Transverse colon (tissue), 4 donors: Measurements from ENCODE around the gene MYD88. TPM values are rescaled to one million over a fixed set of nuclear protein-coding genes. Genes with fewer than 3 reads are reported as not detected.

Experiments
- DNase-seq: peaks from one replicate; pipeline ENCODE4 v3.0.0-alpha.2; 2019
- H3K27ac ChIP-seq, 4 donors: fragments of 200-600 bp; sonication (generic); 2 replicates each; pipeline ENCODE4 v1.5.1; 2016 to 2018; ENCODE audit warnings: inconsistent platforms in 4 of 4
- H3K27me3 ChIP-seq: fragments of 200-600 bp; sonication (generic); 2 replicates; pipeline ENCODE4 v1.5.1; 2017; ENCODE audit warnings: inconsistent platforms
- H3K36me3 ChIP-seq, 4 donors: fragments of 200-600 bp; sonication (generic); 2 replicates each; pipeline ENCODE4 v1.5.1; 2017 to 2019; ENCODE audit warnings: inconsistent platforms in 4 of 4
- H3K4me1 ChIP-seq, 4 donors: fragments of 200-600 bp; sonication (generic); 2 replicates each; pipeline ENCODE4 v1.5.1; 2017 to 2020; ENCODE audit warnings: inconsistent platforms in 4 of 4
- H3K4me3 ChIP-seq, 4 donors: fragments of 200-600 bp; sonication (generic); 1 replicate in 1 of 4; 2 replicates in 3 of 4; pipeline versions ENCODE4 v1.5.1 to v1.6.1; 2017 to 2019; ENCODE audit warnings: inconsistent platforms in 4 of 4
- H3K9me3 ChIP-seq, 2 donors: fragments of 200-600 bp; sonication (generic); 2 replicates each; pipeline ENCODE4 v1.5.1; 2017 to 2019; ENCODE audit warnings: inconsistent platforms in 2 of 2
- CTCF ChIP-seq, 5 experiments: fragments of 200-600 bp in 3 of 5; fragments of 450-650 bp in 2 of 5; sonication (generic) in 3 of 5; IDR thresholded peaks; 1 replicate in 2 of 5; 2 replicates in 3 of 5; pipeline ENCODE4 v1.5.1; 2016 to 2017; ENCODE audit warnings: antibody characterized with exemption in 5 of 5, inconsistent platforms in 3 of 5, mild to moderate bottlenecking in 2 of 5, moderate library complexity in 1 of 5
- EP300 ChIP-seq: sonication (generic); formaldehyde crosslinking; IDR thresholded peaks from one replicate; pipeline ENCODE4 v1.6.1; 2017; ENCODE audit warnings: antibody characterized with exemption, low read depth
- POLR2A ChIP-seq: fragments of 450-650 bp; IDR thresholded peaks from one replicate; pipeline ENCODE4 v1.6.1; 2016; ENCODE audit warnings: antibody characterized with exemption, mild to moderate bottlenecking, moderate library complexity
- POLR2AphosphoS5 ChIP-seq, 3 donors: sonication (generic); formaldehyde crosslinking; IDR thresholded peaks; one replicate each; pipeline ENCODE4 v1.6.1; 2016; ENCODE audit warnings: antibody characterized with exemption in 3 of 3
- WGBS, 2 donors: methylation state at CpG; one replicate each; pipeline ENCODE4 v1.1.5; 2018; ENCODE audit warnings: low coverage in 1 of 2; 5-methylcytosine and 5-hydroxymethylcytosine counted together
- in situ Hi-C, 4 donors: fragments of 200-750 bp; cut with MboI; loops; one replicate each; pipeline versions ENCODE4 v1.15.0 to v1.15.1; 2017; ENCODE audit warnings: low sequenced_read_pairs in 3 of 4, low pct_ligation_motif_present in 1 of 4, low pct_unique_long_range_greater_than_20kb in 1 of 4
- intact Hi-C: fragments of 100-400 bp; cut with DNase I; formaldehyde crosslinking; loops from one replicate; pipeline ENCODE4 v1.15.1; 2023; ENCODE audit warnings: low total_unique reads
- small RNA-seq, 4 donors: library from RNA; depleted of rRNA; stranded (forward); fragments of <200 nt; gene quantifications; one replicate each; pipeline ENCODE3, GENCODE V24; 2016
- total RNA-seq, 4 donors: library from RNA; depleted of rRNA; stranded (reverse); fragments of >200 nt; gene quantifications; one replicate each; pipeline ENCODE4 v1.1.0, GENCODE V29; 2016

The MYD88 gene
- total RNA-seq, 4 donors from 2014 or later, result 49.0 to 82.2 (median 76.5) TPM

- intact Hi-C loops (no loop called here), in situ Hi-C loops (no loop called here)
- Histone ChIP-seq H3K27ac (no peak overlapping the region), H3K27me3 (no peaks in the 10 kb centered on the region), H3K4me1 (peaks cover 0 to 10% (median 0%) of the 10 kb centered on the region in 4 donors), H3K36me3 (peaks cover 0 to 31% (median 2%) of the 10 kb centered on the region in 4 donors), H3K4me3 (no peak overlapping the region), H3K9me3 (no peaks in the 10 kb centered on the region)
- 100% methylated on average over 1 of the region's 1 CpG for WGBS, 2 donors
- no peak for DNase-seq
- TF ChIP-seq POLR2AphosphoS5 (IDR thresholded peaks at IDR 0.05) (no peak), POLR2A (no peak), EP300 (no peak), CTCF (IDR thresholded peaks at IDR 0.05) (no peak)
Measured at GRCh38 chr3:38186781-38187180, 48.3 kb downstream of the MYD88 start.

- in situ Hi-C loops (no loop called here), intact Hi-C loops (no loop called here)
- no peaks in the 10 kb centered on the region for H3K4me1 ChIP-seq
- H3K9me3 ChIP-seq, result no peaks in the 10 kb centered on the region
- H3K4me3 ChIP-seq, result no peak overlapping the region
- H3K36me3 ChIP-seq, result peaks cover 0 to 15% (median 7%) of the 10 kb centered on the region in 4 donors
- H3K27me3 ChIP-seq, result no peaks in the 10 kb centered on the region
- H3K27ac ChIP-seq, result no peak overlapping the region
- no peak for DNase-seq
- TF ChIP-seq EP300 (no peak), POLR2A (no peak), POLR2AphosphoS5 (IDR thresholded peaks at IDR 0.05) (no peak), CTCF (IDR thresholded peaks at IDR 0.05) (no peak)
Measured at GRCh38 chr3:38190481-38190881, 52.0 kb downstream of the MYD88 start.

Small RNA genes lying within 50 kb of the gene (small RNA-seq; reads per million reads assigned to genes)
- gene RF00019, result 0 reads per million in 4 donors

Other genes starting within 250 kb of the MYD88 start
- gene VILL, start 147.9 kb upstream of the MYD88 start, total RNA-seq, result 100 to 1,000 TPM; 112 to 214 (median 172) TPM
- 100 to 1,000 TPM in 2 of 4 donors, 10 to 100 TPM in 2; 21.1 to 126 (median 91.4) TPM for gene PLCD1, start 109.0 kb upstream of the MYD88 start, total RNA-seq
- 1 to 10 TPM in 2 of 4 donors, under 1 TPM in 2; 0.20 to 4.1 (median 1.4) TPM for gene DLEC1, start 99.5 kb upstream of the MYD88 start, total RNA-seq
- 100 to 1,000 TPM; 123 to 278 (median 204) TPM for gene ACAA1, start 1.5 kb upstream of the MYD88 start, total RNA-seq
- gene OXSR1, start 26.9 kb downstream of the MYD88 start, total RNA-seq, result 10 to 100 TPM; 35.9 to 47.9 (median 43.5) TPM
- gene SLC22A13, start 127.2 kb downstream of the MYD88 start, total RNA-seq, result under 1 TPM in 3 of 4 donors, not detected in 1; 0.32 to 0.68 (median 0.60) TPM
- gene SLC22A14, start 143.6 kb downstream of the MYD88 start, total RNA-seq, result under 1 TPM in 1 of 4 donors, not detected in 3; 0.48 TPM
- 10 to 100 TPM; 13.5 to 18.7 (median 15.1) TPM for gene XYLB, start 208.1 kb downstream of the MYD88 start, total RNA-seq